Epithelial cell of esophagus (primary cell): ENCODE results near the gene PTPA.

Experiments used
- DNase-seq: peaks from one replicate; pipeline ENCODE4 v3.0.0; 2010; ENCODE audit warnings: low read depth
- H3K4me3 ChIP-seq: 2 replicates; pipeline ENCODE4 v1.5.1; 2011; ENCODE audit warnings: mild to moderate bottlenecking, low read length, control low read depth
- TF ChIP-seq, protein P1 (sequence below): IDR thresholded peaks from 2 replicates; pipeline ENCODE4 v1.5.1; 2011; ENCODE audit warnings: low read depth, mild to moderate bottlenecking, low read length, control low read depth, inconsistent platforms; ENCODE audit not compliant: insufficient read depth; ENCODE audit errors: missing control alignments

PTPA gene

DNA sequence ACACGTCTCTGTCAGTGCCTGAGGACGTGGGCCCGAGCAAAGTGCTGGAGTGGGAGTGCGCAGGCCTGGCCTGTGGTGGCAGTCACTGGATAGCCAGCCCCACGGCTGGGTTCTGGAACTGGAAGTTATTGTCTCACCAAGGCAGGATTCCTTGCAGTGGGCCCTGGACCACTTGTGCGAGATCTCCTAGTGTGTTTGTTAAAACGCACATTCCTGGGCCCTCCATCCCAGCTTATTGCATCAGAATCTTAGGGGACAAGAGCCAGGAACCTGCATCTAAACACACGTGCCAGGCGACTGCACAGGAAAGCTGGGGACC is 26.9 kb downstream of the PTPA start:
- TF ChIP-seq, protein P1, sequence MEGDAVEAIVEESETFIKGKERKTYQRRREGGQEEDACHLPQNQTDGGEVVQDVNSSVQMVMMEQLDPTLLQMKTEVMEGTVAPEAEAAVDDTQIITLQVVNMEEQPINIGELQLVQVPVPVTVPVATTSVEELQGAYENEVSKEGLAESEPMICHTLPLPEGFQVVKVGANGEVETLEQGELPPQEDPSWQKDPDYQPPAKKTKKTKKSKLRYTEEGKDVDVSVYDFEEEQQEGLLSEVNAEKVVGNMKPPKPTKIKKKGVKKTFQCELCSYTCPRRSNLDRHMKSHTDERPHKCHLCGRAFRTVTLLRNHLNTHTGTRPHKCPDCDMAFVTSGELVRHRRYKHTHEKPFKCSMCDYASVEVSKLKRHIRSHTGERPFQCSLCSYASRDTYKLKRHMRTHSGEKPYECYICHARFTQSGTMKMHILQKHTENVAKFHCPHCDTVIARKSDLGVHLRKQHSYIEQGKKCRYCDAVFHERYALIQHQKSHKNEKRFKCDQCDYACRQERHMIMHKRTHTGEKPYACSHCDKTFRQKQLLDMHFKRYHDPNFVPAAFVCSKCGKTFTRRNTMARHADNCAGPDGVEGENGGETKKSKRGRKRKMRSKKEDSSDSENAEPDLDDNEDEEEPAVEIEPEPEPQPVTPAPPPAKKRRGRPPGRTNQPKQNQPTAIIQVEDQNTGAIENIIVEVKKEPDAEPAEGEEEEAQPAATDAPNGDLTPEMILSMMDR, result no peak
- H3K4me3 ChIP-seq, result no peak overlapping the region
- no peak for DNase-seq

DNA sequence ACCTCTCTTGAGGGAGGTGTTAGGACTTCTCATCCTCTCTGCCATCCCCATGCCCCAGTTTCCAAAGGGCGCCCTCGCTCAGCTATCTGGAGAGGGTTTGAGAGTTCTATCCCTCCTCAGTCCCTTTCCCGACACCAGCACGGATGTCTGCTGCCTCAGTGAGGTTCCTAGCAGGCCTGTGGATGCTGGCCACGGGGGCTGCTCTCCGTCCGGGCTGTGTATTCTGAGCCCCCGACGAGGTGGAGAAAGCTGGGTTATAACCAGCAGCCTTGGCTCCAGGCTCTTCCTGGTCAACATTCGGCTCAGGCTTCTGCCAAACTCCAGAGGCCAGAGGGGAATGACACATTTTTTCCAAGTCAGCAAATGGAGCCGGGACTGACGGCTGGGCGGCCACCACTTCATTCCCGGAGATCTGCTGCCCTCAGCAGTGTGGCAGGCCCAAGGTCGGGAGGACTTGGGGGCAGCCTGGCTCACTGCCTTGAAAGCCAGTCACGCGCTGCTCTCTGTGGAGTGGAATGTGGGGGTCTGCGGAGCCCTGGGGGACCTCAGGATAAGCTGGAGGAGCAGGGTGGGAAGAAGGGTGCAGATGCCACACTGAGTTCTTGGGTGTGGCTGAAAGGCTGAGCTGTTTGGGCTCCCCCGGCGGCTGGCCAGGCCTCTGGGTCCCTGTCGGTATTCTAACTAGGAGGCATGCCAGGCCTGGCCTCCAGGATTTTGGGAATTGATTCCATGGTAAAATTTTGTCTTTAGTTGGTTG is 27.4 kb downstream of the PTPA start:
- TF ChIP-seq, protein P1, result no peak
- DNase-seq, result no peak

DNA sequence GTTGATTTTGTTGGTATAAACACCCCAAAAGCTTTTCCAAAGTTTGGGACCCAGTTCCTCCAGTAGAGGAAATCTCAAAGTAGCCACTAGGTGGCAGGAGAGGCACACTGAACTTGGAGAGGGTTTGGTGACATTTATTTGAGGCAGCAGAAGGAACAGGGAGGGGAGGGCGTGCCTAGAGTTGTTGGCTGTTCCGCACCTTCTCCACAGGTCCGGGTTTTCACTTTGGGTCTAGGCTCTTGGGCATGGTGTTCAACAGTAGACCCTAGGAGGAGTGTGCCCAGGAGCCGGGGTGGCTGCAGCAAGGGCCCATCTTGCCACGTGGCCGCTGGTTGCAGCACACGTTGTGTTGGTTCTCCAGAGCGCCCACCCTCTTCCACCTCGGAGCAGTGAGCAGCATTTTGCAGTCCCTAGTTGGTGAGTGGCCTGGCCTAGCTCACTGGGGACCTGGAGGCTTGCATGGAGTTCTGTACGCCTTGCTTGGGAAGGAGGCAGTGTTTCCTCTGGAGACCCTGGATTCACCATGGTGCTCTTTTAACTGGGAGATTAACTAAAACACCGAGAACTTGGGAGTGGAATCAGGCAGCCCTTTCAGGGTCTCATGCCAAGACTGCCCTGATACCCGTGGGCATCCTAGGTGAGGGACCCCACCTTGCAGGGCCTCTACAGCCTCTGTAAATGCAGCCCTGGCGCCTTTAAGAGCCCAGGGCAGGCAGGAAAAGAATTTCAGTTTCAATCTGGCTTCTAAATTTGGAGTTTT is 28.2 kb downstream of the PTPA start:
- peak overlapping the region; percentile 50 for H3K4me3 ChIP-seq

More for the DNA sequence above, 27.4 kb downstream of the PTPA start:
- no peak overlapping the region for H3K4me3 ChIP-seq

DNA sequence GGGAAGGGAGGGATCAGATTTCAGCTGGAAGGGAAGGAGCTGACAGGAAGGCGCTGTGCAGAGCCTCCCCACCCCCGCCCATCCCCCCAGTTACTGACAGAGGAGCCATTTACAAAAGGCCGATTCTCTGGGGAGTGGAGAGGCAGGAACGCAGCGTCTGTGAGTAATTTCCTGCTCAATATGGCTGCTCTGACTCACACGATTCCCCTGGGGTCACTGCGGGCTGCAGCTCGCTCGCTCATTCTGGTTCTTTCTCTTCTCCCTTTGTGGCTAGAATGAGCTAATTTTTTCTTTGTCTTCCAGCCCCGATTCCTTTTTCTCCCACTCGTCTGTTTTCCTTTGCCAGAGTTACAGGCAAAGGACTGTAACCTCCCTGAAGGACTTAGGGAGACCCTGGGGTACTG is 28.8 kb downstream of the PTPA start:
- H3K4me3 ChIP-seq, result peak overlapping the region; percentile 50
- TF ChIP-seq, protein P1, result no peak
- DNase-seq, result peak; percentile 100

More for the DNA sequence above, 28.2 kb downstream of the PTPA start:
- TF ChIP-seq, protein P1, result peak; percentile 90
- peak; percentile 86 for DNase-seq

DNA sequence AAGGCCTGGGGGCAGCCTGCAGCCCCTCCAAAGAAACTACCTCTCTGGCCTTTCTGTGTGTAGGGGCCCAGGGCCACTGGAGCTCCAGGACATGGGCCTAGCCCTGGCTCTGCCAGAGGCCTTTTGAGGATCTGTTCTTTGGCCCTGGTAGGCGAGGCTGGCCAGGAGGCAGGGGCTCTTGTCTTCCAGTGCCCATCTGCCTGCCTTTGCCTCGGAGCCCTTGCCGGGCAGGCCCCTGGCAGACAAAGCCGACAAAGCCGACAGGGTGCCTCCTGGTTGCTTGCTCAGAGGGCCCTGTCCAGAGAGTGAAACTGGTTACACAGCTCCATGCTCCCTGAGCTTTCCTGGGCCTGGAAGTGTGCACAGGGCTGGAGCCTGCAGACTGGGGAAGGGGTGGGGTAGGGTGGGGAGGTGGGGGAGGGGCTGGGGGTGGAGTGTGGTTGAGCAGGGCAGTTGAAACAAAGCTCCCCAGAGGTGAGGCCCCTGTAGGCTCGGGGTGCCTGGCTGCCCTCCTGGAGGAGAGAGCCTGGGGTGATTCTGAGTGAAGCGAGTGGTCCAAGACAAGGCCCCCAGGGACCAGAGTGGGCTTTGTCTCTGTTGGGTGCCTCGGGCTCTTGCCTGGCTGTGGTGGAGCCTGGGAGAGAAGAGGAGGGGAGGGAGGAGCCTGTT is 29.3 kb downstream of the PTPA start:
- TF ChIP-seq, protein P1, result no peak
- peak; percentile 77 for DNase-seq
- H3K4me3 ChIP-seq, result peak overlapping the region; percentile 47

DNA sequence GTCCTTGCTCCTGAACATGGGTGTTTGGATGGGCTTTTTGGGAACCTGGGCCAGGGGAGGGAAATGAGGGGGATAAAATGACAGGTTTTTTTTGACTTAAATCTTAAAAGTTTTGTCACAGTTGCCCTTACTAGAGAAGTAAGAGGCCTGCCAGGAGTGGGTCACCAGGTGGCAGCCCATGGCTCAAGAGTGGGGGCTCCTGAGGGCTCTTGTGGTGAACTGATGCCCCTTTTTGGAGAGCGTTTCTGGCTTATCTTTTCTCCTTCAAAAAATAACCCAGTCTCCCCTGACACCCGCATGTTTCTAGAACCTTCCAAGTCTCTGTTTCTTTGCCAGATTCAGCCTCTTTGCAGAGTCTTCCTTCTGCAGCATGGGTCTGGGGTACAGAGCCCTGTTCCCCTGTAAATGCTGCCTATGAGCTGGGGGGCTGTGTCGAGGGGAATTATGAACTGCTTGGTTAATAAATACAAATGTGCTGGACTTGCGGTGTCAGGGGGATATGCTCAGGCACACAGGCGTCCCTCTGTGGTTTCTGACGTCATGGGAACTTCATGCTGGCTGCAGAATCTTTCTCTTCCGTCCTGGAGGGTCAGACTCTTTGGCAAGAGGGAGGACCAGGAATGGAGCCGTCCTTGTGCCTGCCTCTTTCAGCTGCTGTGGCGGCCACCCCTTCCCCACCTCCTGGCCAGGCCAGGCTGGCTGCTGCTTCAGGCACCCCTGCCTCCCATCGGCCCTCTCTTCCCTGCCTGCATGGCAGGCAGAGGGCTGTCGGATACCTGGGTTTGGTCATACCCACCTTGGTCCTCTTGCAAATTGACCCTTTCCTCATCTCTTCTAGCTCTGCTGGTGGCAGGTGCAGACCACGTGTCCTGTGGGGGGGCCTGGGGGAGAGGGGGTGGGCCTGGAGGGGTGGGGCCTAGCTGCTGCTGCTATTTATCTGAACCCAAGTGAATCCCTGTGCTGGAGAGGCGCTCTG is 30.1 kb downstream of the PTPA start:
- peak overlapping the region; percentile 20 for H3K4me3 ChIP-seq
- TF ChIP-seq, protein P1, result no peak
- peak; percentile 55 for DNase-seq
